A549 treated with AZD9567 at 1 μM for 4 hours (cell line): ENCODE measurements around the gene DPPA4. TPM values are rescaled to one million over a fixed set of nuclear protein-coding genes. Genes with fewer than 3 reads are reported as not detected.

Source experiments
- total RNA-seq: library from RNA; stranded (reverse); fragments of 200-300 nt; extraction: Qiagen RNA extraction; gene quantifications from 5 replicates; pipeline ENCODE4 v1.2.3, GENCODE V29; 2022; ENCODE audit not compliant: insufficient read depth

The DPPA4 gene
- not detected in 5 replicates for total RNA-seq

GRCh38 chr3:109337393-109337792 lies at the start of gene DPPA4:
Gene DPPA4 (minus strand): TSS chr3:109337546. CDS start chr3:109337517, 29 bp downstream.

DNA sequence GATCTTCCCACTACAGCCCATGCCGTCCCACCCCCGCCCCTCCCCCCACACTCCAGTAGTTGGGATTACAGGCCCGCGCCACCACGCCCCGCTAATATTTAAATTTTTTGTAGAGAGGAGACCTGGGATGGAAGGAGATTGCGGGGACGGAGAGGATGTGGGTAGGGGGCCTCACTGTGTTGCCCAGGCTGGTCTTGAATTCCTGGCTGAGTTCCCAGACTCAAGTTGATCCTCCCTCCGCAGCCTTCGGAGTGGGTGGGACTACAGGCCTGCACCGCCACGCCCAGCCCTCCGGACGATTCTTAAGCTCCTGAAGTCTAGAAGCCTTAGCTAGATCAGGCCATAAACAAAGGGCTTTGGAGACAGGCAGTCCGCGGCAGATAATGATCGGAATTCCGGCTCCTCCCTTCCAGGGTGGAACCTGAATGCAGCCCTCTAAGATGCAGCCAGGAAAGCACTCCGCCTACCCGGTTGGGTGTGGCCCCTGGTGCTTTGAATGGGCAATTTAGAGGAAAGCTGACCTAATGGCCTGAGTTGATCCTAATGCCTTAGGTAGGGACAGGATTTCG lies 21.1 kb downstream of the DPPA4 start, which contains the start of gene DPPA2:
TSS of gene DPPA2 (minus strand) at position 356 of the 569 bp plus-strand sequence. CDS start 1,975 bp downstream, outside the sequence.

Other genes starting within 250 kb of the DPPA4 start
- not detected in 5 replicates for gene MORC1, start 219.4 kb downstream of the DPPA4 start, total RNA-seq
- gene C3orf85, start 200.8 kb downstream of the DPPA4 start, total RNA-seq: not detected in 5 replicates
- gene DPPA2, start 21.0 kb downstream of the DPPA4 start, total RNA-seq: not detected in 5 replicates